HuH-7 (cell line): ENCODE measurements around the gene ABCC1.

Experiments used
- DNase-seq: peaks from one replicate; pipeline ENCODE4 v3.0.0; 2011; ENCODE audit warnings: low spot score

Gene ABCC1

GRCh38 chr16:16048904-16049582 lies 99.6 kb downstream of the ABCC1 start:
- DNase-seq = no peak

- DNase-seq = no peak
Measured at GRCh38 chr16:16050106-16050505, 100.7 kb downstream of the ABCC1 start.

- DNase-seq = no peak
Measured at GRCh38 chr16:16051132-16051531, 101.7 kb downstream of the ABCC1 start.

GRCh38 chr16:16052916-16053315 lies 103.5 kb downstream of the ABCC1 start:
- no peak for DNase-seq

GRCh38 chr16:16057102-16057501 lies 107.7 kb downstream of the ABCC1 start:
- no peak for DNase-seq

- DNase-seq = no peak
Measured at GRCh38 chr16:16059160-16059559, 109.7 kb downstream of the ABCC1 start.

GRCh38 chr16:16059895-16060590 lies 110.6 kb downstream of the ABCC1 start:
- no peak for DNase-seq

- DNase-seq = no peak
Measured at GRCh38 chr16:16062023-16062937, 112.9 kb downstream of the ABCC1 start.

- DNase-seq = no peak
Measured at GRCh38 chr16:16063683-16064082, 114.3 kb downstream of the ABCC1 start.

- DNase-seq = no peak
Measured at GRCh38 chr16:16064874-16065384, 115.5 kb downstream of the ABCC1 start.

GRCh38 chr16:16067127-16067526 lies 117.7 kb downstream of the ABCC1 start:
- DNase-seq = no peak

GRCh38 chr16:16071631-16072244 lies 122.3 kb downstream of the ABCC1 start:
- DNase-seq = no peak

GRCh38 chr16:16073001-16073545 lies 123.7 kb downstream of the ABCC1 start:
- no peak for DNase-seq

- DNase-seq = peak; percentile 28
Measured at GRCh38 chr16:16073891-16074881, 124.8 kb downstream of the ABCC1 start.

- DNase-seq = no peak
Measured at GRCh38 chr16:16075488-16076422, 126.3 kb downstream of the ABCC1 start.

- DNase-seq = no peak
Measured at GRCh38 chr16:16076423-16076813, 127.0 kb downstream of the ABCC1 start.

- DNase-seq = no peak
Measured at GRCh38 chr16:16080465-16081065, 131.1 kb downstream of the ABCC1 start.

GRCh38 chr16:16081141-16081540 lies 131.7 kb downstream of the ABCC1 start:
- no peak for DNase-seq

GRCh38 chr16:16082255-16082654 lies 132.8 kb downstream of the ABCC1 start:
- no peak for DNase-seq
